Effector CD4-positive, alpha-beta T cell (primary cell): Measurements from ENCODE around the gene CAB39L.

Experiments
- DNase-seq: peaks from one replicate; pipeline ENCODE4 v3.0.0-alpha.2; 2020
- total RNA-seq: gene quantifications from one replicate; lab custom pipeline; 2026; lab: John Stamatoyannopoulos, UW

CAB39L gene
- 4.9 reads per million, percentile 19 among the genes with 10 or more reads in this experiment for total RNA-seq

DNA sequence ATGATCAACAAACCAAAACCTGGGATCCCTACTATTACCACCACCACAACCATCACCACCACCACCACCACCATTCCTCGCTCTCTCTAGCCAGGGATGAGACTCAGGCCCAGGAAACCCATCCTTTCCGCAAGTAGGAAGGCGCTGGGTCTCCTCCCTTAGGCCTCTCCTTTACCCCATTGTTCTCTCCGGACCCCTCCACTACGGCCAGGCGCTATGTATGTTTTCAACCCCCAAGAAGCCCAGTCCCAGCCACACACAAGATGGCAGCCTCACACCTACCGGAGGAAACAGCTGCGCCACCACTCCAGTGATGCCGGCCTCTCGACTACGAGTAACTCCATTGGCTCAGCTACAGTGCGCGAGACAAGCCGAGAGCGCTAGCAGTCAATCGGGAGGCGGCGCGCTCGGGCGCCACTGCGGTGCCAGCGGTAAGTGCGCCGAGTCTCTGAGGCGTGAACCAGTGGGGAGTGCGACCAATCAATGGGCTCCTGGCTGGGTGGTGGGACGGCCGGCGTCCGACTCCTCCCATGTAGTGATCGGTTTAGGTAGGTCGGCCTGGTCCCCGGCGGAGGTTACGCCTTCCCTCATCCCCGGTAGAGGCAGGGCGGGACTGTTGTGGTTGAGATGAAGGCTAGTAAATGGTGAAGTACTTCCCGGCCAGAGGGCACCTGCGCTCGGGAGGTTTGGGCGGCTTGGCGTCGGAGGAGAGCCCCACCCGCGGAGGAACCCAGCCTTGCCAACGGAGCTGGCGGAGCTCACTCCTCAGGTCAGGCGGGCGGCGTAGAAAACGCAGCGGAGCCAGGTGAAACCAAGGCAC is at the start of gene CAB39L, which contains the start of gene SETDB2:
Gene CAB39L, minus strand, starts transcription at position 361 of the 820 bp plus-strand sequence. CDS start 61,154 bp downstream, outside the sequence.
Gene SETDB2, plus strand, starts transcription at position 571 of the 820 bp plus-strand sequence. CDS start 7,620 bp downstream, outside the sequence.
- peak; percentile 98 for DNase-seq

DNA sequence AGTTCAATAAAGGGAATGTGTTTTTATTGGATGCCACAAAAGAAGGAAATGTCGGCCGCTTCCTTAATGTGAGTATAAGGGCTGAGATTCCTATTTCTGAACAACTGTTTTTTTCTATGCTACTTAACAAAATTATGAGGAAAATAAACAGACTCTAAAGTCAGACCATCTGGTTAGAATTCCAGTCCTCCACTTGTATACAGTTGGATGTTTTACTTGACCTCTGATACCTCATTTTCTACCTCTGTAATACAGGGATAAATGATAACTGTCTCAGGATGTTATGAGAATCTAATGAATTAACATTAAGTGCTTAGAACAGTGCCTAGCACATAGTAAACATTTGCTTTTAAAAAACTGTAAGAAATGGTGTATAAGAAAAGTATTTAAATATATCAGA is 44.7 kb upstream of the CAB39L start:
- no peak for DNase-seq

DNA sequence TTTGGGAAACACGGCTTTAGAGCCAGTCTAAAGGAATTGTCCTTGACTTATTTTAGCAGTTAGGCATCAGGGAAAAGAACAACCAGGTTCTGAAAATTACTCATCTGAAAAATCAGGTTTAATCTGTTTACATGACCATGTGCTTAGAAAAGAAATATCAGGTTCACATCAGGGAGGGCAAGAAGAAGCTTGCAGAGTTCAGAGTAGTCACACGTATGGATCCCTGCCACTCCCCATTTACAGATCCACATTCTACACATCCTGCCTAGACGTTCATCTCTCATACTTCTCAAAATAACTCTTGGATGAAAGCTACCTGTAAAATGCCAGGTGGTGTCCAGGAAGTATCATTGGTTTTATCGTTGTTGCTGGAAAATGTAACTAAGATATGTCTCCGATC is 37.9 kb upstream of the CAB39L start:
- no peak for DNase-seq

- no peak for DNase-seq
Measured at GRCh38 chr13:49476529-49476928, 32.7 kb upstream of the CAB39L start.

GRCh38 chr13:49472186-49472585 is 28.3 kb upstream of the CAB39L start:
- DNase-seq, result no peak

GRCh38 chr13:49466292-49466838 is 22.5 kb upstream of the CAB39L start:
- no peak for DNase-seq

- DNase-seq, result no peak
Measured at GRCh38 chr13:49464621-49465325, 20.9 kb upstream of the CAB39L start.

GRCh38 chr13:49464085-49464484 is 20.2 kb upstream of the CAB39L start:
- no peak for DNase-seq

DNA sequence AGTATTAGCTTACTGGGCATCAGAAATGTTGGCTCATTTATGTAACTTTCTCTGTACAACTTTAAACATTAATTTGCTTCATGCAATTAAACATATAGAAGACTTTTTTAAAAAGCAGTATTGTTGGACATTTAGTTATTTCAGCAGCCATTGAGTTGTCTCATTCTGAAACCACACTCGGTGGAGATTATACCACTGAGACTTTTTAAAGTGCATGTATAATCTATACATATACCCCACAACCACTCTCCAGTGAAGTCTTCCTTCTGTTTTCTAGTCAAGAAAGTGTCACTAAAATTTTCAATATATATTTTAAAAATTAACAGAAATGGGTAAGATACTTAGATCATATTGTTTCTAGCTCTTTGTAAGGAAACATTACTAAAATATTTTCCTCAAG is 15.7 kb upstream of the CAB39L start:
- no peak for DNase-seq

GRCh38 chr13:49457221-49457620 is 13.4 kb upstream of the CAB39L start:
- DNase-seq, result no peak

GRCh38 chr13:49456156-49456555 is 12.3 kb upstream of the CAB39L start:
- no peak for DNase-seq

- no peak for DNase-seq
Measured at GRCh38 chr13:49455007-49455398, 11.1 kb upstream of the CAB39L start.

GRCh38 chr13:49454388-49455006 is 10.6 kb upstream of the CAB39L start:
- DNase-seq, result no peak

- no peak for DNase-seq
Measured at GRCh38 chr13:49453465-49453864, 9.6 kb upstream of the CAB39L start.

DNA sequence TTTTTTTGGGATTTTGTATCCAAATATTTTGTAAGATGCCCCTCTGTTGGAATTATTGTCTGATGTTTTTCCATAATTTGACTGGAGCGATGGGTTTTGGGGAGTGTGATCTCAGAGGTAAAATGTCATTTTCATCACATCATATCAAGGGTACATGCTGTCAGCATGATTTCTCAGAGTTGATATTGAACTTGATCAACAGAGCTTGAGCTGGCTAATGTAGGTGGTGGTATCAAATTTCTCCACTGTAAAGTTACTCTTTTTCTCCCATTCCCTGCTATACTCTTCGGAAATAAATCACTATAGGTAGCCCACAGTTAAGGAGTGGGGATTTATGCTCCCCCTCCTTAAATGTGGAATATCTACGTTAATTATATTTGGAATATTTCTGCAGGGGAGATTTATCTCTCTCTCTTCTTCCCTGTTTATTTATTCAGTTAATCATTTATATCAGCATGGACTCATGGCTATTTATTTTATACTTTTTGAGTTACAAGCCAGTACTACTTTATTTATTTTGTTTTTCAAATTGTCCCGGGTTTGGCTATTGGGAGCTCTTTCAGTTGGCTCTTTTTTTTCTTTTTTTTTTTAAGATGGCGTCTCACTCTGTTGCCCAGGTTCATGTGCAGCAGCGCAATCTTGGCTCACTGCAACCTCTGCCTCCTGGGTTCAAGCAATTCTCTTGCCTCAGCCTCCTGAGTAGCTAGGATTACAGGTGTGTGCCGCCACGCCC is 9.0 kb upstream of the CAB39L start:
- no peak for DNase-seq

GRCh38 chr13:49450105-49450819 is 6.4 kb upstream of the CAB39L start:
- DNase-seq, result no peak

GRCh38 chr13:49448753-49449152 is 4.9 kb upstream of the CAB39L start:
- DNase-seq, result no peak

- DNase-seq, result no peak
Measured at GRCh38 chr13:49446473-49446872, 2.6 kb upstream of the CAB39L start.

GRCh38 chr13:49444524-49445395 is 896 bp upstream of the CAB39L start:
- peak; percentile 12 for DNase-seq

DNA sequence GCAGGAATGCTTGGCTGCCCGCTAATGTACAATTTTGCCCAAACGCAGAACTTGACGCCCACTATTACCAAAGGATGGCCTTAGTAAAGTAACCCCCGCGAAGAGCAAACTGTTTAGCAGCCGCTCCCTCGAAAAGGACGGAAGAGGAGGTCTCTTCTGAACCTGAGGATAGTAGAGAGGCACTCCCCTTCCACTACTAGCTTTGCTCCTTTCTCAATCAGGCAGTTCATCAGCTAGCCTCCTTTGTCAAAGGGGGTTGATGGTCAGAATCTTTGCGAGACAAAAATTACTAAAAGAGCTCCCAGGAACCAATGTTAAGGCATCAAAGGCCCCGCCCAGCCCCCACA is 534 bp downstream of the CAB39L start:
- no peak for DNase-seq

DNA sequence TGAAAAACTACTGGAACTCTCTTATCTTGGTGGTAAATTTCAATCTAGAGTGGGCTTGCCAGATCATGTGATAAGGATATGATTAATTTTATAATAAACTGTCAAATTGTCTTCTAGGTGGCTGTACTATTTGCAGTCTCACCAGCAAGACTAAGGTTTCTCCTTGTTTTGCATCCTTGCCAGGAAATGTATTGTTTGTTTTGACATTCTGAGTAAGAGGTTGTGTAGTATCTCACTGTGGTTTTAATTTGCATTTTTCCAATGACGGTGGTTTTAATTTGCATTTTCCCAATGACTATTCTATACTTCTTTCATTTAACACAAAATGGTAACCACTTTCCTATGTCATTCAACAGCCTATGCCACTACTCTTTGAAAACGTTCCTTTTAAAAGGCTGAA is 2.0 kb downstream of the CAB39L start:
- DNase-seq, result no peak
